Endothelial cell (in vitro differentiated cells): Measurements from ENCODE around the gene RPUSD1. TPM values are rescaled to one million over a fixed set of nuclear protein-coding genes. Genes with fewer than 3 reads are reported as not detected.
"Not testable (repeated sequence)": the region's sequence is repeated elsewhere in the genome, so short reads cannot be mapped to it uniquely, and the experiment has no call there.

Source experiments
- DNase-seq: peaks from one replicate; pipeline ENCODE4 v3.0.0; 2021; ENCODE audit warnings: low spot score
- H3K27ac Mint-ChIP-seq: one replicate; pipeline ENCODE4 v1.8.0; 2021; ENCODE audit warnings: mixed read lengths, inconsistent platforms; ENCODE audit not compliant: unreplicated experiment
- H3K27me3 Mint-ChIP-seq: one replicate; pipeline ENCODE4 v1.8.0; 2021; ENCODE audit warnings: mild to moderate bottlenecking, moderate library complexity, mixed read lengths, inconsistent platforms; ENCODE audit not compliant: unreplicated experiment
- H3K36me3 Mint-ChIP-seq: one replicate; pipeline ENCODE4 v1.8.0; 2021; ENCODE audit warnings: mild to moderate bottlenecking, low read depth, mixed read lengths, inconsistent platforms; ENCODE audit not compliant: unreplicated experiment
- H3K4me1 Mint-ChIP-seq: one replicate; pipeline ENCODE4 v1.8.0; 2021; ENCODE audit warnings: mild to moderate bottlenecking, mixed read lengths, inconsistent platforms; ENCODE audit not compliant: unreplicated experiment
- H3K4me3 Mint-ChIP-seq: one replicate; pipeline ENCODE4 v1.8.0; 2021; ENCODE audit warnings: mild to moderate bottlenecking, mixed read lengths, inconsistent platforms; ENCODE audit not compliant: unreplicated experiment
- H3K9me3 Mint-ChIP-seq: one replicate; pipeline ENCODE4 v1.8.0; 2021; ENCODE audit warnings: mixed read lengths, inconsistent platforms; ENCODE audit not compliant: unreplicated experiment
- CTCF ChIP-seq: fragments of 200-600 bp; sonication (generic); IDR thresholded peaks from one replicate; pipeline ENCODE4 v1.5.0; 2021; ENCODE audit warnings: antibody characterized with exemption; ENCODE audit not compliant: unreplicated experiment
- total RNA-seq: library from RNA; stranded (reverse); fragmentation: NEBNext Ultra II Directional; extraction: Animal tissue kit (Norgen Biotek cat#: 25700); gene quantifications from one replicate; pipeline ENCODE4 v1.2.1, GENCODE V29; 2021; ENCODE audit not compliant: unreplicated experiment

RPUSD1 gene
- total RNA-seq, 1 donor from 2014 or later, result 27.6 TPM

- TF ChIP-seq CTCF, result no peak
- peaks cover 8% of the 10 kb centered on the region for H3K27me3 Mint-ChIP-seq
These were observed 8.6 kb downstream of the RPUSD1 start for GRCh38 chr16:779561-779960.

DNA sequence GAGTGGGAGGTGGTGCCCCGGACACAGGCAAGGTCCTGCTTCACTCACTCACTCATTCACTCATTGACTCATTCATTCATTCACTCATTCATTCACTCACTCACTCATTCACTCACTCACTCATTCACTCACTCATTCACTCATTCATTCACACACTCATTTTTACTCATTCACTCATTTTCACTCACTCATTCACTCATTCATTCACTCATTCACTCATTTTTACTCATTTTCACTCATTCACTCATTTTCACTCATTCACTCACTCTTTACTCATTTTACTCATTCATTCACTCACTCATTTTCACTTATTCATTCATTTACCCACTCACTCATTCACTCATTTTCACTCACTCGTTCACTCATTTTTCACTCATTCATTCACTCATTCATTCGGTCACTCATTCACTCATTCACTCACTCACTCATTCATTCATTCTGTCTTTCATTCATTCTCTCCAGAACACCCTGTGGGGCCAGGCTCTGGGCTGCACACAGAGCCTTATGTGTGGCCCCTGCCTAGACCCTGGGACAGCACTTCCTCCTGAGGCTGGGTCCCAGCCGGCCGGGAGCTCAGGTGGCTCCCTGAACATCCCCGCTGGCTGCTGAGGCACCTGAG, 9.2 kb downstream of the RPUSD1 start:
- TF ChIP-seq CTCF, result no peak
- no peak overlapping the region for H3K4me3 Mint-ChIP-seq
- H3K9me3 Mint-ChIP-seq, result no peaks in the 10 kb centered on the region
- H3K27me3 Mint-ChIP-seq, result peaks cover 8% of the 10 kb centered on the region
- no peak for DNase-seq
- H3K4me1 Mint-ChIP-seq, result no peaks in the 10 kb centered on the region
- no peak overlapping the region for H3K27ac Mint-ChIP-seq
- H3K36me3 Mint-ChIP-seq, result no peaks in the 10 kb centered on the region

More at GRCh38 chr16:779561-779960, 8.6 kb downstream of the RPUSD1 start:
- Mint-ChIP-seq H3K9me3 (no peaks in the 10 kb centered on the region), H3K36me3 (no peaks in the 10 kb centered on the region), H3K27ac (no peak overlapping the region), H3K4me1 (no peaks in the 10 kb centered on the region), H3K4me3 (no peak overlapping the region)
- no peak for DNase-seq

- Mint-ChIP-seq H3K4me1 (no peaks in the 10 kb centered on the region), H3K36me3 (no peaks in the 10 kb centered on the region), H3K4me3 (no peak overlapping the region), H3K9me3 (no peaks in the 10 kb centered on the region), H3K27ac (no peak overlapping the region), H3K27me3 (peaks cover 12% of the 10 kb centered on the region)
- TF ChIP-seq CTCF, result no peak
- no peak for DNase-seq
These were observed 9.7 kb downstream of the RPUSD1 start for GRCh38 chr16:778447-778846.

- no peak for TF ChIP-seq CTCF
- Mint-ChIP-seq H3K4me1 (no peaks in the 10 kb centered on the region), H3K27ac (no peak overlapping the region)
These were observed 10.4 kb downstream of the RPUSD1 start for GRCh38 chr16:777826-778225.

DNA sequence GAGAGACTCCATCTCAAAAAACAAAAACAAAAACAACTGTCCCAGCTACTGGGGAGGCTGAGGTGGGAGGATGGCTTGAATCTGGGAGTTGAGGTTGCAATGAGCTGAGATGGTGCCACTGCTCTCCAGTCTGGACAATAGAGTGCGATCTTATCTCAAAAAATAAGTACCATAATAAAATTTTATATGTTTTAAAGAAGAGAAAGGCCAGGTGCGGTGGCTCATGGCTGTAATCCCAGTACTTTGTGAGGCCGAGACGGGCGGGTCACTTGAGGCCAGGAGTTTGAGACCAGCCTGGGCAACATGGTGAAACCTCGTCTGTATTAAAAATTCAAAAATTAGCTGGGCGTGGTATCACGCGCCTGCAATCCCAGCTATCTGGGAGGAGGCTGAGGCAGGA, 11.4 kb downstream of the RPUSD1 start:
- no peak for DNase-seq
- Mint-ChIP-seq H3K27me3 (peaks cover 8% of the 10 kb centered on the region), H3K4me3 (no peak overlapping the region), H3K4me1 (no peaks in the 10 kb centered on the region), H3K27ac (no peak overlapping the region), H3K36me3 (no peaks in the 10 kb centered on the region), H3K9me3 (no peaks in the 10 kb centered on the region)
- TF ChIP-seq CTCF, result no peak

More at GRCh38 chr16:777826-778225, 10.4 kb downstream of the RPUSD1 start:
- H3K36me3 Mint-ChIP-seq, result no peaks in the 10 kb centered on the region
- H3K27me3 Mint-ChIP-seq, result peaks cover 10% of the 10 kb centered on the region
- no peak overlapping the region for H3K4me3 Mint-ChIP-seq
- DNase-seq, result no peak
- H3K9me3 Mint-ChIP-seq, result no peaks in the 10 kb centered on the region

- not testable (repeated sequence) for H3K4me3 Mint-ChIP-seq, H3K27me3 Mint-ChIP-seq, H3K27ac Mint-ChIP-seq, DNase-seq, H3K4me1 Mint-ChIP-seq, H3K36me3 Mint-ChIP-seq, H3K9me3 Mint-ChIP-seq
These were observed 11.9 kb downstream of the RPUSD1 start for GRCh38 chr16:776298-776697.
